AG09319 (cell line): ENCODE results near the gene KRTAP25-1.

Experiments used
- DNase-seq: peaks from one replicate; pipeline ENCODE4 v3.0.0-alpha.2; 2010; ENCODE audit warnings: low read depth; ENCODE audit errors: extremely low read depth
- TF ChIP-seq, protein P1 (sequence below): IDR thresholded peaks from 2 replicates; pipeline ENCODE4 v1.5.1; 2011; ENCODE audit warnings: low read depth, mild to moderate bottlenecking, inconsistent platforms, low read length, moderate library complexity

Gene KRTAP25-1

GRCh38 chr21:30329203-30329875 is 40.0 kb upstream of the KRTAP25-1 start:
- no peak for DNase-seq
- TF ChIP-seq, protein P1, sequence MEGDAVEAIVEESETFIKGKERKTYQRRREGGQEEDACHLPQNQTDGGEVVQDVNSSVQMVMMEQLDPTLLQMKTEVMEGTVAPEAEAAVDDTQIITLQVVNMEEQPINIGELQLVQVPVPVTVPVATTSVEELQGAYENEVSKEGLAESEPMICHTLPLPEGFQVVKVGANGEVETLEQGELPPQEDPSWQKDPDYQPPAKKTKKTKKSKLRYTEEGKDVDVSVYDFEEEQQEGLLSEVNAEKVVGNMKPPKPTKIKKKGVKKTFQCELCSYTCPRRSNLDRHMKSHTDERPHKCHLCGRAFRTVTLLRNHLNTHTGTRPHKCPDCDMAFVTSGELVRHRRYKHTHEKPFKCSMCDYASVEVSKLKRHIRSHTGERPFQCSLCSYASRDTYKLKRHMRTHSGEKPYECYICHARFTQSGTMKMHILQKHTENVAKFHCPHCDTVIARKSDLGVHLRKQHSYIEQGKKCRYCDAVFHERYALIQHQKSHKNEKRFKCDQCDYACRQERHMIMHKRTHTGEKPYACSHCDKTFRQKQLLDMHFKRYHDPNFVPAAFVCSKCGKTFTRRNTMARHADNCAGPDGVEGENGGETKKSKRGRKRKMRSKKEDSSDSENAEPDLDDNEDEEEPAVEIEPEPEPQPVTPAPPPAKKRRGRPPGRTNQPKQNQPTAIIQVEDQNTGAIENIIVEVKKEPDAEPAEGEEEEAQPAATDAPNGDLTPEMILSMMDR: no peak

DNA sequence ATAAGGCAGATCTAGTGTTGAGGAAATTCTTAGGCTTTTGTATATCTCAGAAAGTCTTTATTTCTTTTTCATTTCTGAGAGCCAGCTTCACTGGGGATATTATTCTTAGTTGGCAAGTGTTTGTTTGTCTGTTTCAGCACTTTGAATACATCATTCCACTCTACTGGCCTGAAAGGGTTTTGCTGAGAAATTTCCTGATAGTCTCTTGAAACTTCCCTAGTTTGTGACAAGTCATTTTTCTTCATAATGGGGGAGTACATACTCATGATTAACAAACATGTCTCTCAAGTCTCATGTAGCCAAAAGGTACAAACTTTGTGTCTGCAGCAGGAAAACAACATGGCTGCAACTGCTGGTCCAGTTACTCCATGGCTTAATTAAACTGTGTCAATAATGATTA is 37.1 kb upstream of the KRTAP25-1 start:
- no peak for DNase-seq
- TF ChIP-seq, protein P1: no peak

GRCh38 chr21:30320215-30320614 is 30.9 kb upstream of the KRTAP25-1 start, which contains the start of gene KRTAP26-1:
Gene KRTAP26-1, minus strand, starts transcription at chr21:30320315. Its CDS starts 280 bp downstream, at chr21:30320035.
- DNase-seq: no peak
- TF ChIP-seq, protein P1: no peak

DNA sequence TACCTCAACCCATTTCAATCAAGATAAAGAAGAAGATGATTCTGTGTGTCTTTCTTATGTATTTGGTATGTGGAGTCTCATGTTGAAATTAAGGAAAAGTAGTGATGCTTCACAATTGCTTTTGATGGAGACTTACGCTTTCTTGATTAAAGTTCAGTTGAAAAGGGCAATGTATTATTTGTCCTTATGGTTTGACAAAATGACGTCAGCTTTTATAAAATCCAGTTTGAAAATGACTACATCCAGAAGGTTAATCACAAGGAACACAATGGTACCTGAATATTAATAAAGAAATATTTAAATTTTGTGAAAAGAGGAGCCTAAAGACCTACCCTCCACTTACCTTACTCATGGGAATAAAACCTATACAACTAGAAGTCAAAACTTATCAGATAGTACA is 26.4 kb upstream of the KRTAP25-1 start:
- TF ChIP-seq, protein P1: no peak
- no peak for DNase-seq

DNA sequence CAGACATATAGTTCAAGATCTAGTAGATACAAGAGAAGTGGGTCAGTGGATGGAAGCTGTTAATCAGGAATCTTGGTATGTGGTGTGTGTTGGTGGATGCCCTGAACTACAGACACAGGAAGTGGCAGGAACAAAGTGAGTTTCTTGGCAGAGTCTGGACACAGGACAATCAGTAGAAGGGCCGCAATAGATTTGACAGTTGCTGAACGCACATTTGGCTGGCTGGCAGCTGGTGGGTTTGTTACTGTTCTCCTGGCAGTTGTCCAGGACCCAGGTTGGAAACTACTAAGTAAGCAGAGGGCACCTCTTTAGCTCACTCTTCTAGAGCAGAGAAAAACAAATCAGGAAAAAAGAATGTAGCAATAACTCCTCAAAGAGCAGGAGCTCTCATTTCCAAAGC is 17.6 kb upstream of the KRTAP25-1 start:
- no peak for DNase-seq

GRCh38 chr21:30305136-30305535 is 15.8 kb upstream of the KRTAP25-1 start:
- TF ChIP-seq, protein P1: no peak
- DNase-seq: no peak

More for the DNA sequence above, 17.6 kb upstream of the KRTAP25-1 start:
- TF ChIP-seq, protein P1: no peak

- TF ChIP-seq, protein P1: no peak
- no peak for DNase-seq
Observed at GRCh38 chr21:30282850-30283249, 6.5 kb downstream of the KRTAP25-1 start, which contains the start of gene KRTAP24-1. Gene KRTAP24-1, minus strand, starts transcription at chr21:30282950. Its CDS starts 18 bp downstream, at chr21:30282932.
